NCI-H345 treated with DMSO at 0.1 percent for 48 hours (cell line): Measurements from ENCODE around the gene ZNF641.
"Not testable (repeated sequence)": the region's sequence is repeated elsewhere in the genome, so short reads cannot be mapped to it uniquely, and the experiment has no call there.

ENCODE experiments used
- DNase-seq: peaks from one replicate; lab custom pipeline; 2025; ENCODE audit not compliant: unreplicated experiment; lab: John Stamatoyannopoulos, UW

Gene ZNF641

DNA sequence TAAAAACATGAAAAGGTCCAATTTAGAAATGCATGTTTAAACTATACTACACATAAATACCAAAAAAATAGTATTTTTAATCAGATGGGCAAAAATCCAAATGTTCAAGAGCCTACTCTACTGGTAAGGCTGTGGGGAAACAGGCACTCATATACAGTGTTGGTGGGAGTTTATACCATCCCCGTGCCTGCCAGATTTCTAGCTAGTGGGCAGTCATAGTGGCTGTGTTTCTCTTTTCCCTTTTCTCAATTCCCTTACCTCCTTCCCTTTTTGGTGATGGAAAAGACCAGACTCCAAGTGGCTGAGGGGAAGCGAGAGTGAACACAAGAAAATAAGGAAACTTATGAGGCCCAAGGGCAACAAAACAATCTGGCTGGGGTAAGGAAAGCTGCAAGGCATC is 14.7 kb downstream of the ZNF641 start:
- DNase-seq, result no peak

DNA sequence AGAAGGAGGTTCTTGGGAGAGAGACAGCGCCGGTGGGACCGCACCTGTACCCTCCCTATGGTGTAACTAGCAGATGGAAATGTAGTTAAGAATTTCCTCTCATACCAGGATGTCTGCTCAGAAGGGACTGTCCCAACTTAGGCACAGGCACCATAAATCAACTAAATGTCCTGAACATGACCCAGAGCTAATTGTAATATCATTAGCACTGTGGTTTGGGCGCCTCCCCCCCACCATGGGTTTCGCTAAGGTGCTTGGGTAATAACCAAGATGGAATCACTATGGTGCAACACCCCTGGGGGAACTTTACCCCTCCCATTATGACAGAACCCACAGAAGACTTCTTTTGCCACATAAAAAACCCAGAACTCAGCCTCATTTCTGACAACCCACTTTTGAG is 15.9 kb downstream of the ZNF641 start:
- DNase-seq, result no peak

DNA sequence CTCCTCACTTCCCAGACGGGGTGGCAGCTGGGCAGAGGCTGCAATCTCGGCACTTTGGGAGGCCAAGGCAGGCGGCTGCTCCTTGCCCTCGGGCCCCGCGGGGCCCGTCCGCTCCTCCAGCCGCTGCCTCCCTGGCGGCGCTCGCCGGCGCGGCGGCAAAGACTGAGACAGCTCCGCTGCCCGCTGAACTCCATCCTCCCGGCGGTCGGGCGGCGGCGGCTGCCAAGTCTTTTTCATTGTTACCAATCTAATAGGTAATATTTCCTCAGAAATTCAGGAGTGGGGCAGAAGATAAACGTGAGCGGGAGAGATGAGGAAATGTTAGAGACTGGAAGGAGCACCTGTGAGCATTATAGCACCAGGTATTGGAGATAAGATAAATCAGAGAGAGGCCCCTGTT is 17.0 kb downstream of the ZNF641 start:
- DNase-seq, result not testable (repeated sequence)

DNA sequence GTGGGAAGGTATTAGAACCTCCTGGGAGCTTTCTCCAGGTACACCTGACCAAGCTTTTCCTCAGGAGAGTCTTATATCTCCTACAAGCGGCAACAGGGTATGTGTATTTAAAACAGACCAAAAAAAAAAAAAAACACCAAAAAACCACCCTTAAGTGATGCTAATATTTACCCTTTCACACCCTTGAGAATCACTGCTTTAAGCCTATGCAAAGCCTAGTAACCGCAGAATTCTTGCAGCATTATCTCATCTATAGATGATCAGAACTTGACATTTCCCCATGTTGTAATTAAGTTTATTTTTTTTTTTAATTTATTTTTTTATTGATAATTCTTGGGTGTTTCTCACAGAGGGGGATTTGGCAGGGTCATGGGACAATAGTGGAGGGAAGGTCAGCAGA is 19.3 kb downstream of the ZNF641 start:
- DNase-seq, result no peak

DNA sequence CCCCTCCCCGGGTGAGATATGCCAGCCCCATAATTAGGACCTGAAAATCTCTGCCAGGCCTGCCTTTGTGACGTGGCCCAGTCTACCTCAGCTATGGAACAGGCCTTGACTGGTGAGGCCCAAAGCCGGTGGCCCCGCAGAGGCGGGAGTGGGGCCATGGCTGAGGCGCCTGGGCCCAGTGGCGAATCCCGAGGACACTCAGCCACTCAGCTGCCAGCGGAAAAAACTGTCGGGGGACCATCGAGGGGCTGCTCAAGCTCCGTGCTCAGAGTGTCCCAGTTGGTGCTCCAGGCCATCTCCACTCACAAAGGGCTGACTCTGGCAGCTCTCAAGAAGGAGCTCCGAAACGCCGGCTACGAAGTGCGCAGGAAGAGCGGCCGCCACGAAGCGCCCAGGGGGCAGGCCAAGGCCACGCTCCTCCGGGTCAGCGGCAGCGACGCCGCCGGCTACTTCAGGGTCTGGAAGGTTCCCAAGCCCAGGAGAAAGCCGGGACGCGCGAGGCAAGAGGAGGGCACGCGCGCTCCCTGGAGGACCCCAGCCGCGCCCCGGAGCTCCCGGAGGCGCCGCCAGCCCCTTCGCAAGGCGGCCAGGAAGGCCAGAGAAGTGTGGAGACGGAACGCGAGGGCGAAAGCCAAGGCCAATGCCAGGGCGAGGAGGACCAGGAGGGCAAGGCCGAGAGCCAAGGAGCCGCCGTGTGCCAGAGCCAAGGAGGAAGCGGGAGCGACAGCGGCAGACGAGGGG is 21.4 kb downstream of the ZNF641 start:
- no peak for DNase-seq

DNA sequence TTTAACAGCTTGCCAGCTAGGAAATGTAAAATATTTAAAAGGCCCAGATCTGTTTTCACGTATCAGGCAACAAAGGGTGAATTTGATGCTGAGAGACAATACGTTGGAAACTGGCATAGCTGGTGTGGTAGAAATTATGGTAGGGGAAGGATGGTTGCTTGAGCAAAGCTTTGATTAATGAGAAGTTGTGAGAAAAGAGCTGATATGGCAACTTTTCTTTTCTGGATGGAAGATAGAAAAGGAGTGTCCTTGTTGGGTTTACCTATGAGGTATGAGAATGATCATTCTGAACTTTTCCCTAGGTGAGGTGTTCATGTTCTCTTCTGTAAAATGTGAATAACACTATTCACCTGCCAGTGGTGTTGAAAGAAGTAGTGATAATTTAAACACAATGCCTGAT is 34.2 kb downstream of the ZNF641 start:
- DNase-seq, result no peak

DNA sequence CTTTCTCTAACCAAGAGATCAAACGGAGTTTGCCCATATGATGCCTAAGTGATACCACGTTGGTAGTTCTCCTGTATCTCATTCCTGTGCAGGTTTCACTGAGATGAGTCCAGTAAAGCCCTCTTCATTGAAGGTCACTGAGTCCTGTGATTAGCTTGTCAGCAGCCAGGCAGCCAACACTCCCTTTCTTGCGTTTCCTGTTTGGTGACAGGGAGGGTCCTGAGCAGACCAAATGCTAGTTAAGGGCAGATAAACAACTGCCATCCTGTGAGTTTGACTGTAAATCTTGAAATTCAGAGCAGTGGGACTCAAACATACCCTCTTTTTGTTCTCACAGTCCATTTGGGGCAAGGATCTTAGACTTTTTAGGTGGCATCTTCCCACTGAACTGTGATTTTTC is 39.4 kb downstream of the ZNF641 start:
- no peak for DNase-seq

DNA sequence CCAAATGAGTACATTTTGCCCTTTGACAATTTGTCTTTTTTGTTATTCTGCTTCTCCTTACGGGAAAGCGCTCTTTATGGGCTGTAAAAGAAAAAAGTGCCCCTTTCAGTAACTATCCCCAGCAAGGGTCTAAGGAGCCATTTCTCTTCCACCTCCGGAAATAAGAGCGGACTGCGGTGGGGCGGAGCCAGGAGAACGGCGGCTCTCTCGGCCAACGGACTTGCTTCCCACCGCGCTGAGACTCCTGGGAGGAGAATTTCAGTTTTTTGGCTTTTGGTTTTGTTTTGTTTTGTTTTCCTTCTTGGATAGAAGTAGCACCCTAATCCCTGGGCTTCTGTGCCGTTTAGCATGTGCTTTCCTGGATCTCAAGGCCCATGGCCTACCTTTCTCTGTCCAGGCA is 43.5 kb downstream of the ZNF641 start:
- no peak for DNase-seq

DNA sequence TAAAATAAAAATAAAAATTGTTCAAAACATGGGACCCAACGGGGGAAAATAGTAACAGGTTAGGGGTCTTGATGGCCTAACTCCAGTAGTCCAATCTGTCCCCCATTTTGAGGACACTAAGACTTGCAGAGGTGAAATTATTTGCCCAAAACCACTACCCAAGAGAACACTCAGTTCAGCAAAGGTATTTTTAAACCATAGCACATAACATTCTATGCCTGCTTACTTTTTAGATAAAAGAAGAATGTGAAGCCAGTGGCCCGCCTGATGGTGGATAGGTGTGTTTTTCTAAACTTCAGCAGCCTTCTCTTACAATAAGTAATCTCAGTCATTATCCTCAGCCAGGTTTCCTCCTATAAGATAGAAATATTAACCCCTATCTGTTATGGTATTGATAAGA is 45.5 kb downstream of the ZNF641 start:
- DNase-seq, result no peak

DNA sequence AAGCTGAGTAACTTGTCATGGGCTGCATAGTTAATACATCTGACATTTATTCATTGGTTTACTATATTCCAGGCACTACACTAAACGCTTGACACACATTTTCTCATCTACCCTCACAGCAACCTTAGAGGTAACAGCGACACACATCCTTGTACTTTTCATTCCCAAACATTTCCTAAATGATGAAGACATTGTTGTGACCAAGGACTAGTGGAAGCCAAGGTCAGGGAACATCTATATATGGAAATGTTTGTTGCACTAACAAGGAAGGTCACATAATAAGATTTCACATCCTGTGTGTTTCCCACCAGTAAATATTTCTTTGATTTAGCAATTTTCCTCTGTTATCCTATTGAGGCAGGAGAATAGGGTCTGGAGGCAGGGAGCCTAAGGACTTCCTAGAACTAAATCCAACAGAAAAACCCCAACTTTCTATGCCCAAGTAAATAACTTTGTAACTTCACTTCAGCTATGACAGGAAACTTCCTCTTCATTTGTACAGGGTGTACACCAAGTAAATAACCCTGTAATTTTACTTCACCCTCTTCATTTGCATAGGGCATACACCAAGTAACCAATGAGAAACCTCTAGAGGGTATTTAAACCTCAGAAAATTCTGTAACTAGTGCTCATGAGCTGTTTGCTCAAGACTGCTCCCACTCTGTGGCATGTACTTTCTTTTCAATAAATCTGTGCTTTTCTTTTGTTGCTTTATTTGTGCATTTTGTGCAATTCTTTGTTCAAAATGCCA is 48.4 kb downstream of the ZNF641 start:
- no peak for DNase-seq

DNA sequence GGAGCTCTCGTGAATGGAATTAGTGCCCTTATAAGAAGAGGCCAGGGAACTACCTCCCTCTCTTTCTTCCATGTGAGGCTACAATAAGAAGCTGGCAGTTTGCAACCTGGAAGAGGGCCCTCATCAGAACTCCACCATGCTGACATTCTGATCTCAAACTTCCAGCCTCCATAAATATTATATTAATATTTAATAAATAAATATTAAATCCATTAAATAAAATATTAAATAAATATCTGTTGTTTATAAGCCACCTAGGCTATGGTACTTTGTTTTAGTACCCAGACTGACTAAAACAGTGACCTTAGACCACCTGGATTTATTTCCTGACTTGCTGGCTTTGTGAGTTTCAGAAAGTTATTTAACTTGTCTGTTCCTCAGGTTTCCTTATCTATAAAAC is 49.9 kb downstream of the ZNF641 start:
- DNase-seq, result no peak

DNA sequence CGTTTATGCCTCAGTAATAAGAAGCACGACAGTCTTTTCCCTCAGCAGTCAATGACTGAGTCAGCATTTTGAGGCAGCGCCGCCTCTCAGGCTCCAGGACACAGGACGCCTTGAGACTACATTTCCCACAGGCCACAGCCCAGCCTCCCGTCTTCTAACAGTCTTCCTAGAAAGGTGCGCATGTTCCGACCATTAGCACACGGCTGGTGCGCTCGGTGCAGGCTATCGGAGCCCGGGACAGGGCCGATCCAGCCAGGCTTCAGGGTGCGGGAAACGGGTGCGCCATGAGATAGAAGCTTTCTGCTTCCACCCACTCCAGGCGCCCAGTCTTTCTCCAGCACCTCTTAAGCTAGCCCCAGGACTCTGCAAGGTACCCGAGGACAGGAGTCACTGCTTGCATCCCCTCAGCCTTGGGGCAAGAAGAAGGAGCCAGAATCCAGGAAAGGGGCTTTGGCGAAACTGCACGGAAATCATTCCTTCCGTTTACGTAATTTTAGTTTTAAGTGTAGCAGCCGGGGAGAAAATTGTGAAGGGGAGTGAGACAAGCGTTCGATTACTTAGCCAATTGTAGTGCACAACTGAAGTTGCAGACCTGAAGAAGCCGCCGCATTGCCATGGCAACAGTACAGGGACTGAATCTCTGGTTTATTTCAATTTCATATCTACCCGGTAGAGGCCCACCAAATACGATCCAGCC is 54.0 kb downstream of the ZNF641 start:
- DNase-seq, result no peak

DNA sequence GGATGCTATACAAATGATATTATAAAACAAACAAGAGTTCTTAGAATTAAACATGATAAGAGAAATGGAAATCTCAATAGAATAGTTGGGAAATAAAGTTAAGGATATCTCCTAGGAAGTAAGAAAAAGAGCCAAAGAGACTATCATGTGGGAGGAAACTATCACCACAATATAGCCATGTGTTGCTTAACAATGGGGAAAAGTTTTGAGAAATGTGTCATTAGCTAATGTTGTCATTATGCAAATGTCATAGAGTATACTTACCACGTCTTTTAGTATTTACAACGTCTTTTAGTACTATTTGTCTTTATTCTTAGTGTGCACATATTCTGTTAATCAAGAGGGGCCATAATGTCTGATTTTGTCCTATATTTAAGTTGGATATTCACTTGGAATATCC is 58.7 kb downstream of the ZNF641 start:
- no peak for DNase-seq

DNA sequence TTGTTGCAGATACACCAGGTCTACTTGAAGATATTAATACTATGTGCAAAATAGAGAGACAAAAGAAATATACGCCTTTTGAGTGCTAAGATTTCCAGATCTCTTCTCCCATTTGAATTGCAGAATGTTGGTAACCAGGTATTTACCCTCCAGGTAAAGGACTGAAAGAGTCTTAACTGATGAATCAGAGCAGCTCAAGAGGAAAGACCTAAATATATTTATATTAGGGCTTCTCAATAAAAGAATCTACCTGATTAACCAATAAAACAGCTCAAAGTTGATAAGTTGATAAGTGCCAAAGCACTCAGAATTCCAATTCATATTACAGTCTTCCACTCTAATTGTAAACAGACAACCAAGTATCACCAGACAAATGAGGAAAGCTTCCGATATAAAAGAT is 59.2 kb downstream of the ZNF641 start:
- DNase-seq, result no peak

DNA sequence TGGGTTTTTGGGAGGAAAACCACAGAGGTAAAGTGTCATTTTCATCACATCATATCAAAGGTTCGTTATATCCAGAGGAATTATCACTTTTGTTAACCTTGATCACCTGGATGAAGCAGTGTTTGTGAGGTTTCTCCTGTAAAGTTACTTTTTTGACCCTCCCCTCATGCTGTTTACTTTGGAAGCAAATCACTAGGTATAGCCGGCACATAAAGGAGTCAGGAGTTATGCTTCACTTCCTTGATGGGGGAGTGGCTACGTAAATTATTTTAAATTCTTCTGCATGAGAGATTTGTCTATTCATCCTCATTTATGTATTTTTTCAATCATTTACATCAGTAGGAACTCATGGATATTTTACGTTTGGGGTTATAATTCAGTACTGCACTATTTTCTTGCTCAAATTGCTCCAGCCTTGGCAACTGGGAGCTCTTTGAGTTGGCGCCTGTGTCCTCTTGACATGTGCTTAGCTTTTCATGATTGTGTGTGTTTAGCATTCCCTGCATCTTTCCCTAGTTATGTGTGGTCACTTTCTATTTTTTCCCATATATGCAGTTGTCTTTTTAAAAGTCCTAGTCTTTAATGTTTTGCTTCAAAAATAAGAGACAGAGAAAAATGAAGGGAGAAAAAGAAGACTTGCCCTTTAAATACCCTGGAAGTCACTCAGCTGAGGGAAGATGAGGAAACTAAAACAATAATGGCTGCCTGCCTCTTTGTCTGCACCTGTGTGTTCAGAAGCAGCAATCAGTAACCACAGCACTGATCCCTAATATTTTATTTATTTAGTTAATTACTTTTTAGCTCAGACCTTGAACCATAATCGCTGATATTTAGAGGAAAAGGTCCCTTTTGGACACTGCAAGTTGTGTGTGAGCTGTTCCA is 62.1 kb downstream of the ZNF641 start:
- DNase-seq, result no peak
